Small intestine (tissue), 16 donors: ENCODE data around the gene ZNHIT3. TPM values are rescaled to one million over a fixed set of nuclear protein-coding genes. Genes with fewer than 3 reads are reported as not detected.
"Not testable (repeated sequence)": the region's sequence is repeated elsewhere in the genome, so short reads cannot be mapped to it uniquely, and the experiment has no call there.

Experiments used
- DNase-seq, 2 donors: peaks; one replicate each; pipeline versions ENCODE4 v3.0.0 to v3.0.0-alpha.2; 2013
- FAIRE-seq: peaks from 2 replicates; lab custom pipeline; 2012; peaks lifted over from hg19 to GRCh38; lab: Jason Lieb, UNC
- H3K27ac ChIP-seq, 3 donors: one replicate each; pipeline ENCODE4 v1.5.1; 2013; ENCODE audit warnings: low read length in 2 of 3, mild to moderate bottlenecking in 2 of 3, control low read depth in 1 of 3, inconsistent platforms in 1 of 3, low read depth in 1 of 3, moderate library complexity in 1 of 3
- H3K27me3 ChIP-seq, 3 donors: one replicate each; pipeline ENCODE4 v1.6.1; 2013; ENCODE audit warnings: low read length in 3 of 3, inconsistent platforms in 1 of 3; ENCODE audit not compliant: control insufficient read depth in 3 of 3, insufficient read depth in 3 of 3
- H3K36me3 ChIP-seq, 3 donors: one replicate each; pipeline ENCODE4 v1.6.1; 2013; ENCODE audit warnings: low read length in 3 of 3, inconsistent platforms in 1 of 3, low read depth in 1 of 3, mild to moderate bottlenecking in 1 of 3, moderate library complexity in 1 of 3; ENCODE audit not compliant: control insufficient read depth in 3 of 3, insufficient read depth in 2 of 3
- H3K4me1 ChIP-seq, 3 donors: one replicate each; pipeline ENCODE4 v1.6.1; 2013; ENCODE audit warnings: low read length in 2 of 3, inconsistent platforms in 1 of 3, low read depth in 1 of 3, mild to moderate bottlenecking in 1 of 3, moderate library complexity in 1 of 3; ENCODE audit not compliant: control insufficient read depth in 3 of 3, insufficient read depth in 2 of 3
- H3K4me3 ChIP-seq, 3 donors: one replicate each; pipeline ENCODE4 v1.5.1; 2013; ENCODE audit warnings: low read length in 3 of 3, control low read depth in 1 of 3, inconsistent platforms in 1 of 3, low read depth in 1 of 3, mild to moderate bottlenecking in 1 of 3, moderate library complexity in 1 of 3
- H3K9me3 ChIP-seq, 2 donors: one replicate each; pipeline ENCODE4 v1.6.1; 2013; ENCODE audit warnings: low read depth in 1 of 2, low read length in 1 of 2; ENCODE audit not compliant: control insufficient read depth in 2 of 2, insufficient read depth in 1 of 2
- WGBS, 3 donors: extraction: QIAGEN DNeasy Blood & Tissue Kit; methylation state at CpG; one replicate each; pipeline ENCODE4 v1.1.7; 2013; 5-methylcytosine and 5-hydroxymethylcytosine counted together
- long read RNA-seq, 10 donors: transcript quantifications; one replicate each; lab custom pipeline, GENCODE V29; 2026
- polyA plus RNA-seq, 4 donors: library from polyadenylated mRNA; stranded (reverse) in 3 of 4; unstranded in 1 of 4; fragments of 200-250 nt in 3 of 4; fragments of 120-200 nt in 1 of 4; gene quantifications; one replicate each; pipeline versions ENCODE4 v1.2.1 to v1.2.3, GENCODE V29; 2013
- donor health status: healthy with polysubstance abuse.
- donor health status: control.
- donor health status: control.
- donor health status: Bipolar disorder and iron deficiency.
- donor health status: healthy.

ZNHIT3 gene
- polyA plus RNA-seq = 10 to 100 TPM; 41.8 to 53.4 (median 48.7) TPM
- long read RNA-seq, donor 1 = 0 reads
- long read RNA-seq, donor 2, full-length matches to known transcripts = 14 of 14 reads
- long read RNA-seq, donor 2, partial matches to known transcripts = 0 of 14 reads
- long read RNA-seq, donor 2, other reads (novel, unspliced or antisense) = 0 of 14 reads
- long read RNA-seq, donor 3, full-length matches to known transcripts = 24 of 24 reads
- long read RNA-seq, donor 3, partial matches to known transcripts = 0 of 24 reads
- long read RNA-seq, donor 3, other reads (novel, unspliced or antisense) = 0 of 24 reads
- long read RNA-seq, donor 4, partial matches to known transcripts = 0 of 2 reads
- long read RNA-seq, donor 4, other reads (novel, unspliced or antisense) = 0 of 2 reads
- long read RNA-seq, donor 5, full-length matches to known transcripts = 9 of 63 reads
- long read RNA-seq, donor 5, partial matches to known transcripts = 54 of 63 reads
- long read RNA-seq, donor 5, other reads (novel, unspliced or antisense) = 0 of 63 reads
- long read RNA-seq, donor 6, transcript ZNHIT3-204 (5 exons, 951 nt) = major isoform, 15 of 72 reads
- long read RNA-seq, donor 6, partial matches to known transcripts = 55 of 72 reads
- long read RNA-seq, donor 6, other reads (novel, unspliced or antisense) = 0 of 72 reads
- long read RNA-seq, donor 7, full-length matches to known transcripts = 47 of 150 reads
- long read RNA-seq, donor 7, partial matches to known transcripts = 103 of 150 reads
- long read RNA-seq, donor 7, other reads (novel, unspliced or antisense) = 0 of 150 reads
- long read RNA-seq, donor 8 = 0 reads
- long read RNA-seq, donor 9, partial matches to known transcripts = 0 of 5 reads
- long read RNA-seq, donor 9, other reads (novel, unspliced or antisense) = 0 of 5 reads
- long read RNA-seq, donor 10, transcript ZNHIT3-204 (5 exons, 951 nt) = major isoform, 17 of 22 reads
- long read RNA-seq, donor 10, partial matches to known transcripts = 0 of 22 reads
- long read RNA-seq, donor 10, other reads (novel, unspliced or antisense) = 0 of 22 reads

- Histone ChIP-seq H3K27me3 (peaks cover 3 to 17% (median 6%) of the 10 kb centered on the region in 3 donors), H3K4me3 (peak within 1 kb of the TSS; percentile 86 to 97 (median 89)), H3K27ac (peak within 1 kb of the TSS; percentile 35 to 80 (median 73)), H3K4me1 (peaks cover 0 to 15% (median 2%) of the 10 kb centered on the region in 3 donors), H3K9me3 (no peaks in the 10 kb centered on the region), H3K36me3 (peaks cover 0 to 12% (median 3%) of the 10 kb centered on the region in 3 donors)
- no peak for FAIRE-seq
- 0 to 1% (median 0%) methylated on average over 52 to 73 of the region's 73 CpGs for WGBS, 3 donors
- DNase-seq = peak; percentile 97
Observed at GRCh38 chr17:36486204-36487194, at the start of gene ZNHIT3. Gene ZNHIT3, plus strand, starts transcription at chr17:36486681. Its CDS starts 19 bp downstream, at chr17:36486700.

- H3K4me3 ChIP-seq, DNase-seq, H3K36me3 ChIP-seq, FAIRE-seq, H3K27ac ChIP-seq, H3K9me3 ChIP-seq, H3K4me1 ChIP-seq, H3K27me3 ChIP-seq: not testable (repeated sequence)
- WGBS, 3 donors = no CpG with 5 or more reads among the region's 4 CpGs
Observed at GRCh38 chr17:36441792-36442191, 44.7 kb upstream of the ZNHIT3 start.

- 75 to 91% (median 81%) methylated on average over 6 of the region's 6 CpGs for WGBS, 3 donors
Observed at GRCh38 chr17:36443777-36444176, 42.7 kb upstream of the ZNHIT3 start.

GRCh38 chr17:36449997-36450396, 36.5 kb upstream of the ZNHIT3 start:
- not testable (repeated sequence) for H3K36me3 ChIP-seq, H3K4me3 ChIP-seq, H3K9me3 ChIP-seq, H3K27me3 ChIP-seq, H3K27ac ChIP-seq, FAIRE-seq, DNase-seq, H3K4me1 ChIP-seq
- WGBS, 3 donors = 51 to 74% (median 54%) methylated on average over 2 to 7 of the region's 15 CpGs

More at GRCh38 chr17:36443777-36444176, 42.7 kb upstream of the ZNHIT3 start:
- Histone ChIP-seq H3K27me3 (no peaks in the 10 kb centered on the region), H3K9me3 (no peaks in the 10 kb centered on the region), H3K27ac (no peak overlapping the region), H3K4me3 (no peak overlapping the region), H3K4me1 (no peaks in the 10 kb centered on the region), H3K36me3 (no peaks in the 10 kb centered on the region)
- DNase-seq (no peak), FAIRE-seq (no peak)

GRCh38 chr17:36452888-36453287, 33.6 kb upstream of the ZNHIT3 start:
- not testable (repeated sequence) for DNase-seq, H3K4me3 ChIP-seq, H3K27ac ChIP-seq, H3K9me3 ChIP-seq, H3K27me3 ChIP-seq, H3K4me1 ChIP-seq, H3K36me3 ChIP-seq, FAIRE-seq
- 46 to 64% (median 62%) methylated on average over 8 to 9 of the region's 9 CpGs for WGBS, 3 donors

- WGBS, 3 donors = 78 to 94% (median 86%) methylated on average over 2 to 9 of the region's 9 CpGs
- H3K9me3 ChIP-seq, H3K36me3 ChIP-seq, FAIRE-seq, H3K4me3 ChIP-seq, DNase-seq, H3K27ac ChIP-seq, H3K4me1 ChIP-seq: not testable (repeated sequence)
- H3K27me3 ChIP-seq = peaks cover 0 to 12% (median 0%) of the 10 kb centered on the region in 3 donors
Observed at GRCh38 chr17:36457701-36458100, 28.8 kb upstream of the ZNHIT3 start.

DNA sequence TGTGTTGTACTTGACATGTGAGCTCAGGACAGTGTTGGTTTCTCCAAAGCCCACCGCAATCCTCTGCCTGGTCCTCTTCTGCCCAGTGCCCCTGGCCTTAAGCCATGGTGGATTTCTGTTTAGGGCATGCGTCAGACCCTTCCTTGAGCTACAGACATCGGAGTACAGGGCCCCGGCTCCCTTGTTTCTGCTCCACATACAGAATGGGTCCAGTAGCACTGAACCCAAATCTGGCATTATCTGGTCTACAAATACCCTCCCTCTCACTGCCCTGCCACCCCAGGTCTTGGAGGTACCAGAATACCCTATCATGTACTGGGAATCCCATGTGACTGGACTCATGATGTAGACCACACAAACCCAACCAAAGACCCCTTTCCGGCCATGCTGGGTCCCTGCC, 27.4 kb upstream of the ZNHIT3 start:
- H3K27me3 ChIP-seq = peaks cover 0 to 22% (median 4%) of the 10 kb centered on the region in 3 donors
- FAIRE-seq (no peak), DNase-seq (no peak)
- 82 to 95% (median 83%) methylated on average over 5 of the region's 5 CpGs for WGBS, 3 donors
- H3K4me3 ChIP-seq = no peak overlapping the region
- no peak overlapping the region for H3K27ac ChIP-seq
- H3K36me3 ChIP-seq = no peaks in the 10 kb centered on the region
- no peaks in the 10 kb centered on the region for H3K9me3 ChIP-seq
- no peaks in the 10 kb centered on the region for H3K4me1 ChIP-seq
